H1 (cell line): Measurements from ENCODE around the gene KLHL36. TPM values are rescaled to one million over a fixed set of nuclear protein-coding genes. Genes with fewer than 3 reads are reported as not detected.
A peak's percentile ranks its signal among the peaks of the same experiment; 100 is the strongest.

Experiments
- CTCF ChIA-PET: fragments of 300-600 bp; sonication (Branson Sonifier 250); formaldehyde crosslinking; loops from one replicate; lab custom pipeline; 2021; ENCODE audit not compliant: partially characterized antibody; lab: Charles Lee
- POLR2A ChIA-PET: fragments of 300-600 bp; sonication (Branson Sonifier 250); formaldehyde crosslinking; loops from one replicate; lab custom pipeline; 2021; ENCODE audit warnings: inconsistent platforms; ENCODE audit not compliant: partially characterized antibody; lab: Charles Lee
- DNase-seq, 2 experiments: peaks; one replicate each; pipeline versions ENCODE4 v3.0.0 to v3.0.0-alpha.2; 2010 to 2022; ENCODE audit warnings: low spot score in 2 of 2, low read depth in 1 of 2, mixed read lengths in 1 of 2
- FAIRE-seq: peaks from 2 replicates; lab custom pipeline; 2011; peaks lifted over from hg19 to GRCh38; lab: Jason Lieb, UNC
- H2AFZ ChIP-seq: 2 replicates; pipeline ENCODE4 v1.8.1; 2012; ENCODE audit warnings: low read length, inconsistent platforms
- H2AK5ac ChIP-seq: 2 replicates; pipeline ENCODE4 v1.6.1; 2013; ENCODE audit warnings: low read depth, low read length
- H2BK120ac ChIP-seq: replicated peaks from 2 replicates; pipeline ENCODE3; 2013; ENCODE audit warnings: low read depth, low read length, inconsistent platforms
- H2BK12ac ChIP-seq: 2 replicates; pipeline ENCODE4 v1.6.1; 2013; ENCODE audit warnings: low read depth, low read length
- H2BK15ac ChIP-seq: 2 replicates; pipeline ENCODE4 v1.6.1; 2013; ENCODE audit warnings: low read length
- H2BK20ac ChIP-seq: 2 replicates; pipeline ENCODE4 v1.6.1; 2013; ENCODE audit warnings: low read length
- H2BK5ac ChIP-seq: 2 replicates; pipeline ENCODE4 v1.6.1; 2013; ENCODE audit warnings: low read depth, low read length
- H3K14ac ChIP-seq: 2 replicates; pipeline ENCODE4 v1.6.1; 2013; ENCODE audit warnings: inconsistent platforms; ENCODE audit not compliant: insufficient read length
- H3K18ac ChIP-seq: 2 replicates; pipeline ENCODE4 v1.6.1; 2013; ENCODE audit warnings: low read length; ENCODE audit errors: extremely low read depth
- H3K23ac ChIP-seq: 2 replicates; pipeline ENCODE4 v1.6.1; 2013; ENCODE audit warnings: inconsistent platforms; ENCODE audit not compliant: insufficient read length
- H3K23me2 ChIP-seq: 2 replicates; pipeline ENCODE4 v1.6.1; 2013; ENCODE audit warnings: low read depth, low read length
- H3K27ac ChIP-seq: 2 replicates; pipeline ENCODE4 v1.6.1; 2011; ENCODE audit warnings: low read depth, low read length, inconsistent platforms
- H3K27me3 ChIP-seq, 4 experiments: replicated peaks in 1 of 4; 1 replicate in 1 of 4; 2 replicates in 3 of 4; pipeline versions ENCODE4 v1.6.1 to v1.8.1; 2011 to 2013; ENCODE audit warnings: low read length in 3 of 4, mild to moderate bottlenecking in 3 of 4, inconsistent platforms in 2 of 4, mixed read lengths in 2 of 4, moderate library complexity in 1 of 4; ENCODE audit not compliant: control insufficient read depth in 3 of 4, insufficient read depth in 3 of 4; ENCODE audit errors: extremely low read depth in 1 of 4
- H3K36me3 ChIP-seq, 4 experiments: 2 replicates each; pipeline versions ENCODE4 v1.6.1 to v1.8.1; 2011 to 2013; ENCODE audit warnings: mild to moderate bottlenecking in 4 of 4, low read length in 3 of 4, moderate library complexity in 2 of 4, control low read depth in 1 of 4, inconsistent platforms in 1 of 4; ENCODE audit not compliant: insufficient read depth in 4 of 4, control insufficient read depth in 2 of 4
- H3K4ac ChIP-seq: replicated peaks from 2 replicates; pipeline ENCODE3; 2013; ENCODE audit warnings: low read length, low read depth, mixed read lengths, inconsistent platforms; ENCODE audit not compliant: insufficient read length
- H3K4me1 ChIP-seq, 4 experiments: replicated peaks in 1 of 4; 1 replicate in 1 of 4; 2 replicates in 3 of 4; pipeline versions ENCODE4 v1.6.1 to v1.8.1; 2011 to 2013; ENCODE audit warnings: low read length in 3 of 4, inconsistent platforms in 2 of 4, mixed read lengths in 1 of 4; ENCODE audit not compliant: insufficient read depth in 4 of 4, control insufficient read depth in 3 of 4
- H3K4me2 ChIP-seq, 2 experiments: 2 replicates each; pipeline versions ENCODE4 v1.6.1 to v1.8.1; 2011 to 2013; ENCODE audit warnings: low read depth in 2 of 2, low read length in 2 of 2, control low read depth in 1 of 2, inconsistent platforms in 1 of 2, mild to moderate bottlenecking in 1 of 2; ENCODE audit not compliant: insufficient read depth in 1 of 2
- H3K4me3 ChIP-seq, 4 experiments: fragments of 200-600, 300-600 bp in 1 of 4; sonication (generic), shearing (Covaris generic), sonication (Bioruptor Twin) in 1 of 4; 2 replicates each; pipeline versions ENCODE4 v1.5.1 to v1.8.1; 2011 to 2016; ENCODE audit warnings: low read length in 4 of 4, low read depth in 3 of 4, control low read depth in 2 of 4, inconsistent platforms in 2 of 4, mild to moderate bottlenecking in 2 of 4, mixed read lengths in 1 of 4, moderate library complexity in 1 of 4; ENCODE audit not compliant: insufficient read depth in 2 of 4; ENCODE audit errors: extremely low read depth in 1 of 4
- H3K56ac ChIP-seq: replicated peaks from 2 replicates; pipeline ENCODE3; 2013; ENCODE audit warnings: low read depth, mild to moderate bottlenecking, mixed read lengths, low read length, inconsistent platforms; ENCODE audit not compliant: insufficient read length
- H3K79me1 ChIP-seq: 2 replicates; pipeline ENCODE4 v1.6.1; 2013; ENCODE audit warnings: low read depth, low read length, control low read depth
- H3K79me2 ChIP-seq, 2 experiments: 2 replicates each; pipeline versions ENCODE4 v1.6.1 to v1.8.1; 2012 to 2013; ENCODE audit warnings: low read length in 2 of 2, mild to moderate bottlenecking in 2 of 2, inconsistent platforms in 1 of 2; ENCODE audit not compliant: insufficient read depth in 2 of 2, control insufficient read depth in 1 of 2
- H3K9ac ChIP-seq, 4 experiments: replicated peaks in 1 of 4; 1 replicate in 1 of 4; 2 replicates in 3 of 4; pipeline versions ENCODE4 v1.6.1 to v1.8.1; 2011 to 2013; ENCODE audit warnings: low read depth in 3 of 4, low read length in 3 of 4, control low read depth in 2 of 4, mild to moderate bottlenecking in 2 of 4, moderate library complexity in 2 of 4, inconsistent platforms in 1 of 4; ENCODE audit errors: extremely low read depth in 1 of 4
- H3K9me3 ChIP-seq, 2 experiments: 2 replicates each; pipeline versions ENCODE4 v1.6.1 to v1.8.1; 2012 to 2013; ENCODE audit warnings: mild to moderate bottlenecking in 2 of 2, moderate library complexity in 2 of 2, control low read depth in 1 of 2, inconsistent platforms in 1 of 2, low read depth in 1 of 2, low read length in 1 of 2, mixed read lengths in 1 of 2; ENCODE audit not compliant: insufficient read depth in 2 of 2
- H4K20me1 ChIP-seq, 2 experiments: replicated peaks in 1 of 2; 2 replicates each; pipeline versions ENCODE3 to v1.8.1; 2011 to 2013; ENCODE audit warnings: inconsistent platforms in 2 of 2, low read length in 2 of 2, mild to moderate bottlenecking in 1 of 2; ENCODE audit not compliant: insufficient read depth in 2 of 2, control insufficient read depth in 1 of 2
- H4K5ac ChIP-seq: 2 replicates; pipeline ENCODE4 v1.6.1; 2013; ENCODE audit warnings: low read length, low read depth, mixed read lengths, inconsistent platforms; ENCODE audit not compliant: insufficient read length
- H4K8ac ChIP-seq: 2 replicates; pipeline ENCODE4 v1.8.0; 2013; ENCODE audit warnings: mild to moderate bottlenecking, moderate library complexity, low read length, inconsistent platforms; ENCODE audit not compliant: insufficient read depth; ENCODE audit errors: extremely low read depth
- H4K91ac ChIP-seq: replicated peaks from 2 replicates; pipeline ENCODE3; 2013; ENCODE audit warnings: low read length, mixed read lengths, inconsistent platforms; ENCODE audit not compliant: insufficient read length
- JUND ChIP-seq: IDR thresholded peaks from 2 replicates; pipeline ENCODE4 v1.6.1; 2011; ENCODE audit warnings: mild to moderate bottlenecking, improper control_type of control experiment, low read length
- WGBS, 2 experiments: shearing (Covaris generic) in 1 of 2; methylation state at CpG; one replicate each; pipeline versions ENCODE4 v1.1.6 to v1.1.7; 2013 to 2015; ENCODE audit warnings: low lambda C conversion rate in 2 of 2, mixed read lengths in 2 of 2, inconsistent platforms in 1 of 2, low coverage in 1 of 2, missing lambda C conversion rate in 1 of 2; ENCODE audit not compliant: insufficient replicate concordance in 2 of 2, insufficient coverage in 1 of 2, insufficient read length in 1 of 2; ENCODE audit errors: extremely low coverage in 1 of 2, missing lambda C conversion rate in 1 of 2; 5-methylcytosine and 5-hydroxymethylcytosine counted together
- polyA plus RNA-seq, 7 experiments: library from polyadenylated mRNA; depleted of rRNA in 3 of 7; stranded (reverse) in 5 of 7; unstranded in 2 of 7; fragments of >200 nt in 5 of 7; fragments of 200-250 nt in 2 of 7; gene quantifications; 1 replicate in 5 of 7; 2 replicates in 1 of 7; 4 replicates in 1 of 7; pipeline versions ENCODE4 v1.2.1 to v1.2.3, GENCODE V29; 2011 to 2013; ENCODE audit warnings: missing spikeins in 2 of 7, mixed read lengths in 2 of 7
- total RNA-seq: library from RNA; stranded (reverse); fragmentation: NEBNext Ultra II Directional; extraction: Animal tissue kit (Norgen Biotek cat#: 25700); gene quantifications from 2 replicates; pipeline ENCODE4 v1.2.1, GENCODE V29; 2021

Gene KLHL36
- total and polyA plus RNA-seq, 2 of the 8 experiments (the other 6 are each of a cell fraction or from before 2014, with no cell fraction given): 22.9 to 33.6 TPM

- Histone ChIP-seq H3K9me3 (no peaks in the 10 kb centered on the region), H3K27ac (no peak overlapping the region), H2BK15ac (no peak overlapping the region), H4K91ac (no peak overlapping the region), H3K4me2 (no peak overlapping the region), H2AFZ (0 out of 2 replicates have a peak overlapping the region, but pooled peaks have one; percentile 11), H3K56ac (no peak overlapping the region), H3K23ac (no peak overlapping the region), H3K4ac (peak overlapping the region; percentile 25), H4K8ac (no peak overlapping the region), H3K79me1 (no peaks in the 10 kb centered on the region), H3K18ac (no peak overlapping the region), H4K20me1 (no peaks in the 10 kb centered on the region), H3K79me2 (no peaks in the 10 kb centered on the region), H2BK12ac (no peak overlapping the region), H2BK5ac (no peak overlapping the region), H2BK20ac (no peak overlapping the region), H3K27me3 (no peaks in the 10 kb centered on the region; a peak in 1 of 7 replicates), H3K4me3 (no peak overlapping the region), H3K23me2 (no peaks in the 10 kb centered on the region), H2BK120ac (no peak overlapping the region), H3K4me1 (peaks cover 0 to 10% (median 3%) of the 10 kb centered on the region in 4 experiments; a peak in 4 of 7 replicates), H3K9ac (no peak overlapping the region), H2AK5ac (no peak overlapping the region), H4K5ac (no peak overlapping the region), H3K36me3 (no peaks in the 10 kb centered on the region), H3K14ac (no peak overlapping the region)
- no peak for DNase-seq
- FAIRE-seq: no peak
- 87% methylated on average over 8 of the region's 8 CpGs; no CpG with 5 or more reads in 1 of the 2 experiments for WGBS, 2 experiments
- no peak for TF ChIP-seq JUND
- POLR2A ChIA-PET: no interaction called here
- CTCF ChIA-PET: interaction anchor here (0.7 to 2.5 kb wide), 6 partner anchors 14 to 130 kb away, joined by 3 to 9 read pairs (median 3); no protein-coding TSS in a partner anchor
Measured at GRCh38 chr16:84689111-84689510, 40.8 kb downstream of the KLHL36 start.
